ENCODE results near the gene SETD2.

GRCh38 chr3:46977811-46978195, 186.1 kb downstream of the SETD2 start:
- TF ChIP-seq NRF1 (IDR thresholded peaks at IDR 0.05; ENCODE audit: low read depth, low read length) (no peak), USF2 (IDR thresholded peaks at IDR 0.05; ENCODE audit: borderline replicate concordance, low read depth, low read length) (no peak), REST (IDR thresholded peaks at IDR 0.05; ENCODE audit: low read depth, low read length) (no peak), EP300 (IDR thresholded peaks at IDR 0.05; ENCODE audit: borderline replicate concordance in 1 of 2, low read depth in 1 of 2, low read length in 1 of 2) (no peak), RCOR1 (IDR thresholded peaks at IDR 0.05; ENCODE audit: low read length) (no peak), POLR2AphosphoS5 (IDR thresholded peaks at IDR 0.05; ENCODE audit: low read depth, low read length) (no peak)
